Ammon's horn (tissue), 1 donor: ENCODE measurements around the gene BBX.

Source experiments
- DNase-seq: peaks from one replicate; pipeline ENCODE4 v3.0.0-alpha.2; 2016; ENCODE audit warnings: low spot score

The BBX gene

GRCh38 chr3:107599772-107600145 is 77.0 kb downstream of the BBX start:
- DNase-seq: no peak

- no peak for DNase-seq
Observed at GRCh38 chr3:107600780-107601179, 78.0 kb downstream of the BBX start.

- DNase-seq: no peak
Observed at GRCh38 chr3:107604057-107604822, 81.5 kb downstream of the BBX start.

GRCh38 chr3:107611775-107612469 is 89.2 kb downstream of the BBX start:
- DNase-seq: no peak

- no peak for DNase-seq
Observed at GRCh38 chr3:107612664-107613084, 89.9 kb downstream of the BBX start.

- DNase-seq: no peak
Observed at GRCh38 chr3:107619549-107619948, 96.8 kb downstream of the BBX start.

GRCh38 chr3:107620534-107620933 is 97.8 kb downstream of the BBX start:
- DNase-seq: no peak

- no peak for DNase-seq
Observed at GRCh38 chr3:107621465-107621864, 98.7 kb downstream of the BBX start.

- no peak for DNase-seq
Observed at GRCh38 chr3:107627962-107628542, 105.3 kb downstream of the BBX start.

- no peak for DNase-seq
Observed at GRCh38 chr3:107629566-107629965, 106.8 kb downstream of the BBX start.

GRCh38 chr3:107630779-107631178 is 108.0 kb downstream of the BBX start:
- no peak for DNase-seq

GRCh38 chr3:107632576-107632975 is 109.8 kb downstream of the BBX start:
- no peak for DNase-seq

- DNase-seq: no peak
Observed at GRCh38 chr3:107633327-107634098, 110.8 kb downstream of the BBX start.

- DNase-seq: no peak
Observed at GRCh38 chr3:107634099-107634489, 111.3 kb downstream of the BBX start.

GRCh38 chr3:107637416-107638183 is 114.8 kb downstream of the BBX start:
- DNase-seq: no peak

GRCh38 chr3:107641572-107642307 is 119.0 kb downstream of the BBX start:
- no peak for DNase-seq

GRCh38 chr3:107643038-107643883 is 120.5 kb downstream of the BBX start:
- no peak for DNase-seq

- no peak for DNase-seq
Observed at GRCh38 chr3:107644631-107645030, 121.9 kb downstream of the BBX start.

GRCh38 chr3:107650788-107651187 is 128.0 kb downstream of the BBX start:
- DNase-seq: no peak

- DNase-seq: no peak
Observed at GRCh38 chr3:107651782-107652181, 129.0 kb downstream of the BBX start.
